Vagina (tissue), 2 donors: ENCODE measurements around the gene KRTAP27-1.

Experiments used
- CTCF ChIP-seq, 3 experiments: fragments of 450-650 bp in 2 of 3; fragments of 200-600 bp in 1 of 3; sonication (generic) in 1 of 3; IDR thresholded peaks; one replicate each; pipeline ENCODE4 v1.5.1; 2017 to 2019; ENCODE audit warnings: antibody characterized with exemption in 3 of 3, mild to moderate bottlenecking in 2 of 3, moderate library complexity in 2 of 3
- POLR2A ChIP-seq, 2 donors: fragments of 450-650 bp; IDR thresholded peaks; one replicate each; pipeline ENCODE4 v1.6.1; 2017; ENCODE audit warnings: antibody characterized with exemption in 2 of 2, mild to moderate bottlenecking in 2 of 2, moderate library complexity in 2 of 2
- POLR2AphosphoS5 ChIP-seq, 2 donors: sonication (generic); formaldehyde crosslinking; IDR thresholded peaks; one replicate each; pipeline ENCODE4 v1.9.0; 2017; ENCODE audit warnings: antibody characterized with exemption in 2 of 2, mild to moderate bottlenecking in 2 of 2, low read depth in 1 of 2; ENCODE audit not compliant: insufficient read depth in 1 of 2

GRCh38 chr21:30289215-30289614 lies 48.3 kb downstream of the KRTAP27-1 start, which contains the start of gene KRTAP25-1:
- no peak for TF ChIP-seq POLR2A (IDR thresholded peaks at IDR 0.05)
- no peak for TF ChIP-seq POLR2AphosphoS5 (IDR thresholded peaks at IDR 0.05; ENCODE audit: insufficient read depth in 1 of 2, low read depth in 1 of 2)
- TF ChIP-seq CTCF (IDR thresholded peaks at IDR 0.05), result no peak
